Ishikawa (cell line): ENCODE results near the gene MAP3K10.

Source experiments
- CEBPB ChIP-seq: IDR thresholded peaks from 2 replicates; pipeline ENCODE4 v1.6.1; 2012
- CREB1 ChIP-seq: IDR thresholded peaks from 2 replicates; pipeline ENCODE4 v1.6.1; 2012; ENCODE audit warnings: low read depth
- EGR1 ChIP-seq: IDR thresholded peaks from 2 replicates; pipeline ENCODE4 v1.6.1; 2012
- EP300 ChIP-seq: IDR thresholded peaks from 2 replicates; pipeline ENCODE4 v1.6.1; 2012; ENCODE audit warnings: borderline replicate concordance
- FOXM1 ChIP-seq: IDR thresholded peaks from 2 replicates; pipeline ENCODE4 v1.6.1; 2012; ENCODE audit warnings: low read depth, borderline replicate concordance
- NFIC ChIP-seq: IDR thresholded peaks from 2 replicates; pipeline ENCODE4 v1.6.1; 2012
- RAD21 ChIP-seq: IDR thresholded peaks from 2 replicates; pipeline ENCODE4 v1.6.1; 2012; ENCODE audit warnings: low read depth
- TAF1 ChIP-seq: IDR thresholded peaks from 2 replicates; pipeline ENCODE4 v1.6.1; 2012; ENCODE audit warnings: low read depth, mild to moderate bottlenecking
- TCF12 ChIP-seq: IDR thresholded peaks from 2 replicates; pipeline ENCODE4 v1.6.1; 2012; ENCODE audit warnings: low read depth
- TEAD4 ChIP-seq: IDR thresholded peaks from 2 replicates; pipeline ENCODE4 v1.6.1; 2012
- YY1 ChIP-seq: IDR thresholded peaks from 2 replicates; pipeline ENCODE4 v1.6.1; 2012; ENCODE audit warnings: low read depth
- ZBTB7A ChIP-seq: IDR thresholded peaks from 2 replicates; pipeline ENCODE4 v1.6.1; 2012; ENCODE audit warnings: low read depth
- TF ChIP-seq, protein P1 (sequence below): IDR thresholded peaks from 2 replicates; pipeline ENCODE4 v1.6.1; 2012
- TF ChIP-seq, protein P2 (sequence below): IDR thresholded peaks from 2 replicates; pipeline ENCODE4 v1.6.1; 2012
- TF ChIP-seq, protein P3 (sequence below): IDR thresholded peaks from 2 replicates; pipeline ENCODE4 v1.6.1; 2012; ENCODE audit warnings: low read depth, mild to moderate bottlenecking

MAP3K10 gene

GRCh38 chr19:40228346-40228745 lies 37.1 kb downstream of the MAP3K10 start:
- TF ChIP-seq EGR1 = no peak
- no peak for TF ChIP-seq CREB1
- no peak for TF ChIP-seq FOXM1
- TF ChIP-seq EP300 = no peak
- no peak for TF ChIP-seq ZBTB7A
- TF ChIP-seq TAF1 = no peak
- no peak for TF ChIP-seq RAD21
- TF ChIP-seq YY1 = no peak

GRCh38 chr19:40228863-40229262 lies 37.6 kb downstream of the MAP3K10 start:
- no peak for TF ChIP-seq TCF12
- no peak for TF ChIP-seq TAF1
- TF ChIP-seq CREB1 = no peak
- no peak for TF ChIP-seq CEBPB
- TF ChIP-seq NFIC = no peak
- no peak for TF ChIP-seq EGR1
- no peak for TF ChIP-seq FOXM1
- TF ChIP-seq EP300 = no peak
- no peak for TF ChIP-seq ZBTB7A
- TF ChIP-seq, protein P1, sequence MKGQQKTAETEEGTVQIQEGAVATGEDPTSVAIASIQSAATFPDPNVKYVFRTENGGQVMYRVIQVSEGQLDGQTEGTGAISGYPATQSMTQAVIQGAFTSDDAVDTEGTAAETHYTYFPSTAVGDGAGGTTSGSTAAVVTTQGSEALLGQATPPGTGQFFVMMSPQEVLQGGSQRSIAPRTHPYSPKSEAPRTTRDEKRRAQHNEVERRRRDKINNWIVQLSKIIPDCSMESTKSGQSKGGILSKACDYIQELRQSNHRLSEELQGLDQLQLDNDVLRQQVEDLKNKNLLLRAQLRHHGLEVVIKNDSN = no peak
- no peak for TF ChIP-seq RAD21
- TF ChIP-seq TEAD4 = no peak
- TF ChIP-seq, protein P2, sequence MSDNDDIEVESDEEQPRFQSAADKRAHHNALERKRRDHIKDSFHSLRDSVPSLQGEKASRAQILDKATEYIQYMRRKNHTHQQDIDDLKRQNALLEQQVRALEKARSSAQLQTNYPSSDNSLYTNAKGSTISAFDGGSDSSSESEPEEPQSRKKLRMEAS = no peak
- TF ChIP-seq, protein P3, sequence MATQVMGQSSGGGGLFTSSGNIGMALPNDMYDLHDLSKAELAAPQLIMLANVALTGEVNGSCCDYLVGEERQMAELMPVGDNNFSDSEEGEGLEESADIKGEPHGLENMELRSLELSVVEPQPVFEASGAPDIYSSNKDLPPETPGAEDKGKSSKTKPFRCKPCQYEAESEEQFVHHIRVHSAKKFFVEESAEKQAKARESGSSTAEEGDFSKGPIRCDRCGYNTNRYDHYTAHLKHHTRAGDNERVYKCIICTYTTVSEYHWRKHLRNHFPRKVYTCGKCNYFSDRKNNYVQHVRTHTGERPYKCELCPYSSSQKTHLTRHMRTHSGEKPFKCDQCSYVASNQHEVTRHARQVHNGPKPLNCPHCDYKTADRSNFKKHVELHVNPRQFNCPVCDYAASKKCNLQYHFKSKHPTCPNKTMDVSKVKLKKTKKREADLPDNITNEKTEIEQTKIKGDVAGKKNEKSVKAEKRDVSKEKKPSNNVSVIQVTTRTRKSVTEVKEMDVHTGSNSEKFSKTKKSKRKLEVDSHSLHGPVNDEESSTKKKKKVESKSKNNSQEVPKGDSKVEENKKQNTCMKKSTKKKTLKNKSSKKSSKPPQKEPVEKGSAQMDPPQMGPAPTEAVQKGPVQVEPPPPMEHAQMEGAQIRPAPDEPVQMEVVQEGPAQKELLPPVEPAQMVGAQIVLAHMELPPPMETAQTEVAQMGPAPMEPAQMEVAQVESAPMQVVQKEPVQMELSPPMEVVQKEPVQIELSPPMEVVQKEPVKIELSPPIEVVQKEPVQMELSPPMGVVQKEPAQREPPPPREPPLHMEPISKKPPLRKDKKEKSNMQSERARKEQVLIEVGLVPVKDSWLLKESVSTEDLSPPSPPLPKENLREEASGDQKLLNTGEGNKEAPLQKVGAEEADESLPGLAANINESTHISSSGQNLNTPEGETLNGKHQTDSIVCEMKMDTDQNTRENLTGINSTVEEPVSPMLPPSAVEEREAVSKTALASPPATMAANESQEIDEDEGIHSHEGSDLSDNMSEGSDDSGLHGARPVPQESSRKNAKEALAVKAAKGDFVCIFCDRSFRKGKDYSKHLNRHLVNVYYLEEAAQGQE = no peak
- no peak for TF ChIP-seq YY1

GRCh38 chr19:40229484-40229883 lies 38.3 kb downstream of the MAP3K10 start:
- TF ChIP-seq EP300 (no peak), YY1 (no peak), TEAD4 (no peak), NFIC (no peak), EGR1 (no peak), RAD21 (no peak), TAF1 (no peak), CREB1 (no peak), ZBTB7A (no peak), CEBPB (no peak), FOXM1 (no peak), TCF12 (no peak)
- TF ChIP-seq, protein P3 = no peak
- TF ChIP-seq, protein P2 = no peak
- TF ChIP-seq, protein P1 = no peak

DNA sequence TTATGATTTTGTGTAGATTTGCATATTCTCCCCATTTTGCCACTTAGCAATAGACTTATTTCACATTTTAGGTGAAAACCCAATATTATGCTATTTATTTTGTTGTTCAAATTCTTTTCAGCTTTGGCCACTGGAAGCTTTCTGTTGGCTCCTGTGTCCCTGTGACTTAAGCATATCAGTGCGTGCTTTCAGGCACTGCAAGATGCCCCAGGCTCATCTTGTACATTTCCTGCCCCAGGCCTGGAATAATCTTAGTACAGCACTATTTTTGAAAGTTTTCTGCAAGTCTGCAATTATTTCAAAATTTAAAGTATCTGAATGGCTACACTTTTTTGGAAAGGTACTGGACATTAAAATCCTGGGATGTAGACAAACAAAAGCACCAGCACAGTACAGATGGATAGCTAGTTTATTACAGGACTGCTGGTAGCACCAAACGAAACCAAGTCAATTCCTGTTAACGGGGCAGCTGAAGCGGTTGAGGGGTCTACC lies 38.7 kb downstream of the MAP3K10 start:
- TF ChIP-seq YY1 (no peak), TCF12 (no peak), CREB1 (no peak), RAD21 (no peak), EP300 (no peak), CEBPB (no peak), ZBTB7A (no peak), TAF1 (no peak)

- TF ChIP-seq CREB1 = no peak
- TF ChIP-seq, protein P1 = no peak
- TF ChIP-seq, protein P2 = no peak
- TF ChIP-seq NFIC = no peak
These were observed 39.8 kb downstream of the MAP3K10 start for GRCh38 chr19:40231057-40231456.
